ENCODE data around the gene FAM184A. TPM values are rescaled to one million over a fixed set of nuclear protein-coding genes. Genes with fewer than 3 reads are reported as not detected.

FAM184A gene
- total and polyA plus RNA-seq, 2 of the 13 experiments (the other 11 are each of a cell fraction or from before 2014, with no cell fraction given): 7.0 to 18.0 TPM

DNA sequence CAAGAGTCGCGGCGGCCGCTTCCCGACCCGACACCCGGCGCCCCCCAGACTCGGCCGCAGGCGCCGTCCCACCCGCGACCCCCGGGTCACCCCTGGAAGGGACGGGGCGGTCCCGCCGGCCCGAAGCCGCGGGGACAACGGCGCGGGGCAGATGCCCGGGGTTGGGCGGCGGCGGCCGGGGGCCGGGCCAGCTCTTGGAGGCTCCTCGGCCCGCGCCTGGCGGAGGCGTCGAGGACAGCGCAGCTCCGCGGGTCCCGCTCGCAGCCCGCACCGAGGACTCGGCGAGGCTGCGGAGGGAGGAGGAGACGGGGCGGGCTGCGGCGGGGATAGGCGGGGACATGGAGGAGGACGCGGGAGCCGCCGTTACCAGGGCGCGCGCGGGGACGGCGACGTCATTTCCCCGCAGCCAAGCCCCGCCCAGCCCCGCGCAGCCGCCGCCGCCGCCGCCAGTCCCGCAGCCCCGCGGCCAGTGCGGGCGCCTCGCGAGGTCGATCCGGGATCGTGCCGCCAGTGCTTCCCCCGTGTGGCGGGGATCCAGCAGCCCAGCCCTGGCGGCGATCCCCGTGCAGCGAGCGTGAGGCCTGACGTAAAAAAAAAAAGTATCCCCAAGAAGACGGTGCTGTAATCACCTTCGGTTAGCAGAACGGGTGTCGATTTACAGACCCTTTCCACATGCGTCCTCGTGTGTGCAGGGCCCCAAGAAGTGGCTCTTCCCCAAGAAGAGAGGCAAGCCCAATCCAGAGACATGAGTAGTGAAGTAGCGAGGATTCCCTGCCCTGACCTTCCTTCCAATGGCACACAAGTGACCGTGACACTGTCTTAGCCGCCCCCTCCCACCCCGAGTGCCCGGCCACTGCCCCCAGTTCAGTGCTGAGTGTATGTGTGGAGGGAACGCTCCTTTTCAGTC lies at the start of gene FAM184A (continued):
- TF ChIP-seq ZHX1 (CRISPR knock-in tag; IDR thresholded peaks at IDR 0.05; ENCODE audit: low read depth) (peak; percentile 66), HDAC2 (CRISPR knock-in tag; IDR thresholded peaks at IDR 0.05) (peak; percentile 54; the same call in 1 of the 2 replicates), ZNF839 (CRISPR knock-in tag; IDR thresholded peaks at IDR 0.05; ENCODE audit: borderline replicate concordance) (0 out of 2 replicates have a peak, but pooled peaks have one; percentile 69), MTA3 (CRISPR knock-in tag; IDR thresholded peaks at IDR 0.05) (no peak), PITX1 (CRISPR knock-in tag; IDR thresholded peaks at IDR 0.05) (peak; percentile 58; the same call in 1 of the 2 replicates), ZBTB7B (CRISPR knock-in tag; IDR thresholded peaks at IDR 0.05) (no peak), ZNF503 (CRISPR knock-in tag; IDR thresholded peaks at IDR 0.05) (no peak), IRX3 (CRISPR knock-in tag; IDR thresholded peaks at IDR 0.05; ENCODE audit: borderline replicate concordance, low read depth) (peak; percentile 34; the same call in 1 of the 2 replicates), HNRNPLL (IDR thresholded peaks at IDR 0.05; ENCODE audit: low read depth, low read length, poor library complexity, severe bottlenecking) (peak; percentile 77), ZNF383 (CRISPR knock-in tag; IDR thresholded peaks at IDR 0.05; ENCODE audit: borderline replicate concordance) (no peak), ZNF570 (CRISPR knock-in tag; IDR thresholded peaks at IDR 0.05; ENCODE audit: borderline replicate concordance) (0 out of 2 replicates have a peak, but pooled peaks have one; percentile 32), MATR3 (CRISPR knock-in tag; IDR thresholded peaks at IDR 0.05) (no peak), ZNF660 (CRISPR knock-in tag; IDR thresholded peaks at IDR 0.05; ENCODE audit: borderline replicate concordance, low read depth) (no peak), ATRX (CRISPR knock-in tag; IDR thresholded peaks at IDR 0.05; ENCODE audit: borderline replicate concordance) (no peak), ZBTB4 (CRISPR knock-in tag; IDR thresholded peaks at IDR 0.05; ENCODE audit: borderline replicate concordance) (no peak)
- TF ChIP-seq, protein P1, sequence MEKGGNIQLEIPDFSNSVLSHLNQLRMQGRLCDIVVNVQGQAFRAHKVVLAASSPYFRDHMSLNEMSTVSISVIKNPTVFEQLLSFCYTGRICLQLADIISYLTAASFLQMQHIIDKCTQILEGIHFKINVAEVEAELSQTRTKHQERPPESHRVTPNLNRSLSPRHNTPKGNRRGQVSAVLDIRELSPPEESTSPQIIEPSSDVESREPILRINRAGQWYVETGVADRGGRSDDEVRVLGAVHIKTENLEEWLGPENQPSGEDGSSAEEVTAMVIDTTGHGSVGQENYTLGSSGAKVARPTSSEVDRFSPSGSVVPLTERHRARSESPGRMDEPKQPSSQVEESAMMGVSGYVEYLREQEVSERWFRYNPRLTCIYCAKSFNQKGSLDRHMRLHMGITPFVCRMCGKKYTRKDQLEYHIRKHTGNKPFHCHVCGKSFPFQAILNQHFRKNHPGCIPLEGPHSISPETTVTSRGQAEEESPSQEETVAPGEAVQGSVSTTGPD (CRISPR knock-in tag; IDR thresholded peaks at IDR 0.05): no peak
